Left ventricle myocardium inferior (tissue), 1 donor: ENCODE data around the gene BEND7. TPM values are rescaled to one million over a fixed set of nuclear protein-coding genes. Genes with fewer than 3 reads are reported as not detected.
"Not testable (repeated sequence)": the region's sequence is repeated elsewhere in the genome, so short reads cannot be mapped to it uniquely, and the experiment has no call there.

Experiments
- DNase-seq: peaks from one replicate; pipeline ENCODE4 v3.0.0-alpha.2; 2020
- H3K27ac ChIP-seq: fragments of 200-600 bp; replicated peaks from 2 replicates; pipeline ENCODE4 v1.8.0; 2021
- H3K27me3 ChIP-seq: fragments of 200-600 bp; 2 replicates; pipeline ENCODE4 v1.8.0; 2021; ENCODE audit warnings: low read depth
- H3K36me3 ChIP-seq: fragments of 200-600 bp; 2 replicates; pipeline ENCODE4 v1.8.0; 2021
- H3K4me1 ChIP-seq: fragments of 200-600 bp; 2 replicates; pipeline ENCODE4 v1.8.0; 2021
- H3K4me3 ChIP-seq: fragments of 200-600 bp; 2 replicates; pipeline ENCODE4 v1.8.0; 2021; ENCODE audit warnings: mild to moderate bottlenecking, moderate library complexity
- H3K9me3 ChIP-seq: fragments of 200-600 bp; replicated peaks from 2 replicates; pipeline ENCODE4 v1.8.0; 2021
- intact Hi-C: fragments of 100-400 bp; cut with micrococcal nuclease; formaldehyde crosslinking; loops from one replicate; pipeline ENCODE4 v1.11.0; 2022
- total RNA-seq: library from RNA; stranded (reverse); fragmentation: NEBNext Ultra II Directional; extraction: Animal tissue kit (Norgen Biotek cat#: 25700); gene quantifications from one replicate; pipeline ENCODE4 v1.2.1, GENCODE V29; 2021
- TF ChIP-seq, protein P1 (sequence below): fragments of 200-600 bp; IDR thresholded peaks from 2 replicates; pipeline ENCODE4 v1.8.0; 2021; ENCODE audit warnings: antibody characterized with exemption, mild to moderate bottlenecking, borderline replicate concordance
- donor health status: DM: no; HTN: yes; CAD: no; lungs with severe emphysema.

BEND7 gene
- total RNA-seq, 1 donor from 2014 or later = 14.7 TPM

DNA sequence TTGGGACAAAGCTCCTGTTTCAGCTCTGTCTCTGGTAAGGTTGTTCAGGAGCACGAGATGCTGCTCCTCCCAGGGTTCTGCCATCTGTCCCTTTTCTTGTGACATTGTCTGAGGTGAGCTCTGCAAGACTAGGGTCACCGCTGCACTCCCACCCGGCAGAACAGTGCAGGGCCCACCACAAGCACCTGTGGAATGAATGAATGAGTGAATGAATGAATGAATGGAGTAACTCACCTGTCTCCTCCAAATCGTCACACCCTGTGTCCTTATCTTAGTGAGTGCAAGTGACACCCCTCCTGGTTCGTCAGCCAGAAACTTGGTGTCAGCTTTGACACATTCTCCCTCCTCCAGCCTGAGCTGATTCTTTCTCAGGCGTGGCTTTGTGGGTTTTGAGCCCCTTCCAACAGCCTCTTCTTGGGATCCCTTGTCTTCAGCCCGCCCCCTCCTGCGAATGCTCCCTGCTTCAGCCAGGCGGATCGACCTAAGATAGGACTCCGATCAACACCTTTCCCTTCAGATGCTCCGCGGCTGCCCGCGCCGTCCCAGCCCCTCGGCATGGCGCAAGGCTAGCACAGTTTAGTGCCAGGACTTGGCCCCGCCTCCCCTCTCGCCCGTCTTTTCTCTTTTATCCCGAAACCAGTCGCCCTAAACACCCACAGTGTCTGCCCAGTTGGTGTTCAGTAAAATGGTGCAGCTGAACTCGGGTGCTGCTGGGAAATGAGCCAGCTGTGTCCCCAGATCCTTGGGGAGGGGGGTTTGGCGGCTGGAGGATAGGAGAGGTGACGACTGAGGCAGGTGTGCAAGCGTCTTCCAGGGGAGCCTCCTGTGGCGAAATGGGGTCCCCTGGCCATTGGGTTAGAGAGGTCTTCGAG is 89.3 kb downstream of the BEND7 start:
- intact Hi-C loops = loop anchor here (5.0 kb wide), 1 partner anchor 67 kb away; no protein-coding TSS in a partner anchor
- no peak for DNase-seq
- Histone ChIP-seq H3K36me3 (no peaks in the 10 kb centered on the region), H3K4me1 (peaks cover 14% of the 10 kb centered on the region), H3K27me3 (peaks cover 69% of the 10 kb centered on the region), H3K4me3 (peak overlapping the region; percentile 56), H3K9me3 (no peaks in the 10 kb centered on the region), H3K27ac (no peak overlapping the region)
- TF ChIP-seq, protein P1, sequence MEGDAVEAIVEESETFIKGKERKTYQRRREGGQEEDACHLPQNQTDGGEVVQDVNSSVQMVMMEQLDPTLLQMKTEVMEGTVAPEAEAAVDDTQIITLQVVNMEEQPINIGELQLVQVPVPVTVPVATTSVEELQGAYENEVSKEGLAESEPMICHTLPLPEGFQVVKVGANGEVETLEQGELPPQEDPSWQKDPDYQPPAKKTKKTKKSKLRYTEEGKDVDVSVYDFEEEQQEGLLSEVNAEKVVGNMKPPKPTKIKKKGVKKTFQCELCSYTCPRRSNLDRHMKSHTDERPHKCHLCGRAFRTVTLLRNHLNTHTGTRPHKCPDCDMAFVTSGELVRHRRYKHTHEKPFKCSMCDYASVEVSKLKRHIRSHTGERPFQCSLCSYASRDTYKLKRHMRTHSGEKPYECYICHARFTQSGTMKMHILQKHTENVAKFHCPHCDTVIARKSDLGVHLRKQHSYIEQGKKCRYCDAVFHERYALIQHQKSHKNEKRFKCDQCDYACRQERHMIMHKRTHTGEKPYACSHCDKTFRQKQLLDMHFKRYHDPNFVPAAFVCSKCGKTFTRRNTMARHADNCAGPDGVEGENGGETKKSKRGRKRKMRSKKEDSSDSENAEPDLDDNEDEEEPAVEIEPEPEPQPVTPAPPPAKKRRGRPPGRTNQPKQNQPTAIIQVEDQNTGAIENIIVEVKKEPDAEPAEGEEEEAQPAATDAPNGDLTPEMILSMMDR = no peak

DNA sequence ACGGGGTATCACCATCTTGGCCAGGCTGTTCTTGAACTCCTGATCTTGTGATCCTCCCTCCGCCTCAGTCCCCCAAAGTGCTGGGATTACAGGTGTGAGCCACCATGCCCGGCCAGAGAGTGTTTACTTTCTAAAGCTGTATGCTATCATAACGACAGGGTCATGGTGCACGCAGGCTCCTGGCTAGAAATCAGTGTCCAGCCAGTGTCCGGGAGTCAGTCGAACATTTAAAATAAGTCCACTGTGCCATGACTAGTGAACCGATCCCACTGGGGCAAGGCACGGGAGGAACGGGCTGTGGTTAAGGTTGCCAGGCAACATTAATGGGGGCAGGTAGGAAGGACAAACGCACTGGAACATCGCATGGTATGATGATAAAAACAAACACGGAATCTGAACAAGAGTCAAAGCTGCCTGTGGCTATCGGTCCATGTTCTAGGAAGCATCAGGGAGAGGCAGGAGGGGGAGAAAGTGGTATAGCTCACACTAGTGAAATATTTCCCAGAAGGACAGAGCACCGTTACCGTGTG is 91.7 kb downstream of the BEND7 start:
- no peaks in the 10 kb centered on the region for H3K9me3 ChIP-seq
- H3K4me3 ChIP-seq = no peak overlapping the region
- peaks cover 14% of the 10 kb centered on the region for H3K4me1 ChIP-seq
- TF ChIP-seq, protein P1 = no peak
- intact Hi-C loops = no loop called here
- no peak for DNase-seq
- H3K36me3 ChIP-seq = no peaks in the 10 kb centered on the region
- no peak overlapping the region for H3K27ac ChIP-seq
- peaks cover 80% of the 10 kb centered on the region for H3K27me3 ChIP-seq

DNA sequence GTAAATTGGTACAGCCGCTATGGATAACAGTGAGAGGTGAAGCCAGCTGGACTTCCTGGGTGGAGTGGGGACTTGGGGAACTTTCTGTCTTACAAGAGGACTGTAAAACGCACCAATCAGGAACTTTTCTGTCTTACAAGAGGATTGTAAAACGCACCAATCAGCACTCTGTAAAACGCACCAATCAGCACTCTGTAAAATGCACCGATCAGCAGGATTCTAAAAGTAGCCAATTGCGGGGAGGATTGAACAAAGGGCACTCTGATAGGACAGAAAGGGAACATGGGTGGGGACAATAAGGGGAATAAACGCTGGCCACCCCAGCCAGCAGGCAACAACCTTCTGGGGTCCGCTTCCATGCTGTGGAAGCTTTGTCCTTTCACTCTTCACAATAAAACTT is 100.9 kb downstream of the BEND7 start:
- H3K4me1 ChIP-seq, H3K27ac ChIP-seq, intact Hi-C loops, H3K4me3 ChIP-seq, H3K36me3 ChIP-seq, DNase-seq: not testable (repeated sequence)
- Histone ChIP-seq H3K9me3 (peaks cover 12% of the 10 kb centered on the region), H3K27me3 (peaks cover 32% of the 10 kb centered on the region)

DNA sequence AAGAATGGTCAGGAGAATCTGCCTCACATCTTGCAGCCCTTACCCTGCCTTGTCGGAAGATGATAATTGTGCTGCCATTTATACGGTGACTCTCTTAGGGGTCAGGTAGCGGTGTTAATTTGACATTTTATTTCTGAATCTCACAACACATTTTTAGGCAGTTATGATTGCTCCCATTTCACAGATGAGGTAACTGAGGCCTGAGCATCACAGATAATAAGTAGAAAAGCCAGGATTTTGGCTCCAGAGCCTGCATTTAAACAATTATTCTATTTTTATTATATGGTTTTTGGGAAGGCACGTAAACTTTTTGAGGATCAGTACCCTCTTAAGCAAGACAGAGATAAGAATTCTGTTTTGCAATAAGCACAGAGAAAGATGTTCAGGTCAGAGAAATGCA is 103.4 kb downstream of the BEND7 start:
- Histone ChIP-seq H3K27ac (no peak overlapping the region), H3K27me3 (peaks cover 17% of the 10 kb centered on the region), H3K4me3 (no peak overlapping the region), H3K36me3 (no peaks in the 10 kb centered on the region), H3K4me1 (no peaks in the 10 kb centered on the region), H3K9me3 (peaks cover 12% of the 10 kb centered on the region)
- no peak for DNase-seq
- intact Hi-C loops = no loop called here
- TF ChIP-seq, protein P1 = no peak

DNA sequence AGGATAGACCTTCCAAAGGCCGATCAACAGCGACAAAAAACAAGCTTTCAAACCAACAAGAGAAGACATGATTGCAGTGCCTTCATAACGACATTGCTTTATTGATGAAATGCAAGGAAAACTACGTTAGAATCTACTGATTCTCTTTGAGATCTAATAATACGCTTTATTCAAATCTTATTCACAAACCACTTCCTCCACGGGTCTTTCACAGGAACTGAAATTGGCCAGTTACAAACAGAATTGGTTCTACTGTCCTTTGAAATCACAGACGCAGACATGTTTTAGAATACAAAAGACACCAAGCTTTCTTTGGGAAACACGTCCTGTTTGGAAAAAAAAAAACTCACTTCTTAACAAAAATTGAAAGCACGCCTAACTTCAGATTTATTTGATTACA is 106.0 kb downstream of the BEND7 start:
- Histone ChIP-seq H3K4me1 (no peaks in the 10 kb centered on the region), H3K27ac (no peak overlapping the region), H3K36me3 (no peaks in the 10 kb centered on the region), H3K27me3 (peaks cover 17% of the 10 kb centered on the region), H3K9me3 (peaks cover 12% of the 10 kb centered on the region), H3K4me3 (no peak overlapping the region)
- intact Hi-C loops = no loop called here
- no peak for DNase-seq
- TF ChIP-seq, protein P1 = no peak

DNA sequence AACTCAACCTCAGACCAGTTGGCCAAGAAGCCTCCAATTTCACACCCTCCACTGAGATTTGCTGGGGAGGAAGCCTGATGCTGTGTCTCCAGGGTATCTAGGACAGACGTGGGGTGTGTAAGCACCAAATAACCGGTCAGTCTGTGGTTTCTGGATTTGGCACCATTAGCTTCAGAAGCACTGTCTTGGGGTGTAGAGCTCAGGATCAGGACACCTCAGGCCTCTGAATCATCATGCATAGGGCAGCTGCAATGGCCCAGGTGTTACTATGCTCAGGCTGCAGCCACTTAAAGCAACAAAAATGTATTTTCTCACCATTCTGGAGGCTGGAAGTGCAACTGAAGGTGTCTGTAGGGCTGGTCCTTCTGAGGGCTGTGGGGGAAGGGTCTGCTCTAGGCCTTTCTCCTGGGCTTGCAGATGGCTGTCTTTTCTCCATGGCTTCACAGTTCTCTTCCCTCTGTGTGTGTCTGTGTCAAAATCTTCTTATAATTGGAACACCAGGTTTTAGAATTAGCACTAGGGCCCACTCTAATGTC is 107.4 kb downstream of the BEND7 start:
- Histone ChIP-seq H3K27ac (no peak overlapping the region), H3K9me3 (peaks cover 12% of the 10 kb centered on the region), H3K27me3 (peaks cover 20% of the 10 kb centered on the region), H3K4me1 (no peaks in the 10 kb centered on the region), H3K36me3 (no peaks in the 10 kb centered on the region), H3K4me3 (no peak overlapping the region)
- TF ChIP-seq, protein P1 = no peak
- no peak for DNase-seq
- intact Hi-C loops = no loop called here
